Skeletal muscle satellite cell (primary cell): Measurements from ENCODE around the gene EPM2AIP1.
A peak's percentile ranks its signal among the peaks of the same experiment; 100 is the strongest.
"Not testable (repeated sequence)": the region's sequence is repeated elsewhere in the genome, so short reads cannot be mapped to it uniquely, and the experiment has no call there.

ENCODE experiments used
- H3K27me3 ChIP-seq: 2 replicates; pipeline ENCODE4 v1.7.0; 2013; ENCODE audit warnings: low read length; ENCODE audit not compliant: control insufficient read depth, insufficient read depth
- H3K36me3 ChIP-seq: 2 replicates; pipeline ENCODE4 v1.7.0; 2013; ENCODE audit warnings: mild to moderate bottlenecking, control low read depth, low read length; ENCODE audit not compliant: insufficient read depth
- H3K4me1 ChIP-seq: 2 replicates; pipeline ENCODE4 v1.7.0; 2013; ENCODE audit warnings: low read length; ENCODE audit not compliant: control insufficient read depth, insufficient read depth
- H3K4me2 ChIP-seq: 2 replicates; pipeline ENCODE4 v1.7.0; 2013; ENCODE audit warnings: mild to moderate bottlenecking, low read length
- H3K4me3 ChIP-seq: 2 replicates; pipeline ENCODE4 v1.7.0; 2013; ENCODE audit warnings: low read length
- H3K9ac ChIP-seq: 2 replicates; pipeline ENCODE4 v1.7.0; 2013; ENCODE audit warnings: mild to moderate bottlenecking, low read depth, low read length, moderate library complexity
- H3K9me3 ChIP-seq: replicated peaks from 2 replicates; pipeline ENCODE4 v1.7.0; 2013; ENCODE audit warnings: mild to moderate bottlenecking, control low read depth, low read length

EPM2AIP1 gene

GRCh38 chr3:36964817-36965216, 28.1 kb downstream of the EPM2AIP1 start:
- H3K4me1 ChIP-seq: peaks cover 2% of the 10 kb centered on the region
- no peak overlapping the region for H3K9ac ChIP-seq
- no peak overlapping the region for H3K4me2 ChIP-seq
- no peaks in the 10 kb centered on the region for H3K27me3 ChIP-seq
- H3K9me3 ChIP-seq: no peaks in the 10 kb centered on the region
- no peak overlapping the region for H3K4me3 ChIP-seq
- H3K36me3 ChIP-seq: no peaks in the 10 kb centered on the region

GRCh38 chr3:36964331-36964730, 28.6 kb downstream of the EPM2AIP1 start:
- Histone ChIP-seq H3K27me3 (no peaks in the 10 kb centered on the region), H3K4me1 (no peaks in the 10 kb centered on the region), H3K9me3 (no peaks in the 10 kb centered on the region), H3K4me2 (no peak overlapping the region), H3K36me3 (no peaks in the 10 kb centered on the region), H3K9ac (no peak overlapping the region), H3K4me3 (no peak overlapping the region)

- H3K27me3 ChIP-seq, H3K9me3 ChIP-seq, H3K9ac ChIP-seq, H3K4me3 ChIP-seq, H3K36me3 ChIP-seq, H3K4me1 ChIP-seq, H3K4me2 ChIP-seq: not testable (repeated sequence)
Observed at GRCh38 chr3:36963008-36963407, 29.9 kb downstream of the EPM2AIP1 start.

GRCh38 chr3:36960502-36960901, 32.4 kb downstream of the EPM2AIP1 start:
- no peak overlapping the region for H3K4me2 ChIP-seq

GRCh38 chr3:36959821-36960220, 33.1 kb downstream of the EPM2AIP1 start:
- H3K9me3 ChIP-seq: no peaks in the 10 kb centered on the region
- H3K27me3 ChIP-seq: peaks cover 6% of the 10 kb centered on the region
- H3K36me3 ChIP-seq: no peaks in the 10 kb centered on the region
- H3K4me3 ChIP-seq: no peak overlapping the region
- no peak overlapping the region for H3K4me2 ChIP-seq
- peaks cover 10% of the 10 kb centered on the region for H3K4me1 ChIP-seq
- H3K9ac ChIP-seq: no peak overlapping the region

More at GRCh38 chr3:36960502-36960901, 32.4 kb downstream of the EPM2AIP1 start:
- Histone ChIP-seq H3K4me1 (peaks cover 10% of the 10 kb centered on the region), H3K36me3 (no peaks in the 10 kb centered on the region), H3K9me3 (no peaks in the 10 kb centered on the region), H3K9ac (no peak overlapping the region), H3K4me3 (no peak overlapping the region), H3K27me3 (peaks cover under 1% of the 10 kb centered on the region)

GRCh38 chr3:36957862-36958686, 34.9 kb downstream of the EPM2AIP1 start:
- no peak overlapping the region for H3K4me3 ChIP-seq

GRCh38 chr3:36957063-36957462, 35.9 kb downstream of the EPM2AIP1 start:
- no peak overlapping the region for H3K4me3 ChIP-seq
- H3K27me3 ChIP-seq: peaks cover 20% of the 10 kb centered on the region
- no peak overlapping the region for H3K9ac ChIP-seq
- H3K9me3 ChIP-seq: no peaks in the 10 kb centered on the region
- no peak overlapping the region for H3K4me2 ChIP-seq
- no peaks in the 10 kb centered on the region for H3K36me3 ChIP-seq
- H3K4me1 ChIP-seq: peaks cover 10% of the 10 kb centered on the region

More at GRCh38 chr3:36957862-36958686, 34.9 kb downstream of the EPM2AIP1 start:
- H3K4me1 ChIP-seq: peaks cover 10% of the 10 kb centered on the region
- H3K9me3 ChIP-seq: no peaks in the 10 kb centered on the region
- H3K9ac ChIP-seq: no peak overlapping the region
- peak overlapping the region; percentile 8 for H3K4me2 ChIP-seq
- H3K27me3 ChIP-seq: peaks cover 12% of the 10 kb centered on the region
- H3K36me3 ChIP-seq: no peaks in the 10 kb centered on the region

- no peak overlapping the region for H3K4me3 ChIP-seq
- no peaks in the 10 kb centered on the region for H3K9me3 ChIP-seq
- no peak overlapping the region for H3K9ac ChIP-seq
- no peaks in the 10 kb centered on the region for H3K36me3 ChIP-seq
- no peak overlapping the region for H3K4me2 ChIP-seq
- peaks cover 10% of the 10 kb centered on the region for H3K4me1 ChIP-seq
- peaks cover 20% of the 10 kb centered on the region for H3K27me3 ChIP-seq
Observed at GRCh38 chr3:36956155-36956554, 36.8 kb downstream of the EPM2AIP1 start.

GRCh38 chr3:36954452-36955134, 38.3 kb downstream of the EPM2AIP1 start:
- H3K36me3 ChIP-seq: no peaks in the 10 kb centered on the region
- H3K4me3 ChIP-seq: no peak overlapping the region
- H3K4me2 ChIP-seq: no peak overlapping the region
- peaks cover 20% of the 10 kb centered on the region for H3K27me3 ChIP-seq
- no peak overlapping the region for H3K9ac ChIP-seq
- H3K4me1 ChIP-seq: peaks cover 10% of the 10 kb centered on the region
- no peaks in the 10 kb centered on the region for H3K9me3 ChIP-seq

GRCh38 chr3:36947814-36948213, 45.1 kb downstream of the EPM2AIP1 start:
- not testable (repeated sequence) for H3K4me1 ChIP-seq, H3K36me3 ChIP-seq, H3K9ac ChIP-seq, H3K9me3 ChIP-seq, H3K27me3 ChIP-seq, H3K4me3 ChIP-seq, H3K4me2 ChIP-seq

GRCh38 chr3:36945333-36945980, 47.5 kb downstream of the EPM2AIP1 start:
- Histone ChIP-seq H3K9me3 (no peaks in the 10 kb centered on the region), H3K36me3 (no peaks in the 10 kb centered on the region), H3K4me3 (peak overlapping the region; percentile 86), H3K27me3 (no peaks in the 10 kb centered on the region), H3K4me2 (peak overlapping the region; percentile 99), H3K4me1 (no peaks in the 10 kb centered on the region), H3K9ac (peak overlapping the region; percentile 83)
